Central memory CD8-positive, alpha-beta T cell (primary cell): ENCODE results near the gene C19orf67.

Experiments
- ATAC-seq: fragments of 150-1000 bp; cut with Tn5 transposase; replicated peaks from 2 replicates; pipeline ENCODE4 v1.10.0; 2022; ENCODE audit warnings: mild to moderate bottlenecking, moderate FRiP score, moderate number of reproducible peaks; ENCODE audit not compliant: poor library complexity, severe bottlenecking; ENCODE audit errors: extremely low read depth
- DNase-seq, 2 donors: peaks; one replicate each; pipeline ENCODE4 v3.0.0; 2021; ENCODE audit warnings: low spot score in 2 of 2
- H3K27ac Mint-ChIP-seq: one replicate; pipeline ENCODE4 v1.8.0; 2022; ENCODE audit warnings: low read depth, mild to moderate bottlenecking, moderate library complexity, mixed read lengths
- H3K27me3 Mint-ChIP-seq: one replicate; pipeline ENCODE4 v1.8.0; 2022; ENCODE audit warnings: mixed read lengths
- H3K36me3 Mint-ChIP-seq: one replicate; pipeline ENCODE4 v1.8.0; 2022; ENCODE audit warnings: mild to moderate bottlenecking, moderate library complexity, mixed read lengths; ENCODE audit not compliant: insufficient read depth
- H3K4me1 Mint-ChIP-seq: one replicate; pipeline ENCODE4 v1.8.0; 2022; ENCODE audit warnings: mixed read lengths
- H3K4me3 Mint-ChIP-seq: one replicate; pipeline ENCODE4 v1.8.0; 2022; ENCODE audit warnings: mild to moderate bottlenecking, moderate library complexity, mixed read lengths
- H3K9me3 Mint-ChIP-seq: one replicate; pipeline ENCODE4 v1.8.0; 2022; ENCODE audit warnings: mixed read lengths

The C19orf67 gene

DNA sequence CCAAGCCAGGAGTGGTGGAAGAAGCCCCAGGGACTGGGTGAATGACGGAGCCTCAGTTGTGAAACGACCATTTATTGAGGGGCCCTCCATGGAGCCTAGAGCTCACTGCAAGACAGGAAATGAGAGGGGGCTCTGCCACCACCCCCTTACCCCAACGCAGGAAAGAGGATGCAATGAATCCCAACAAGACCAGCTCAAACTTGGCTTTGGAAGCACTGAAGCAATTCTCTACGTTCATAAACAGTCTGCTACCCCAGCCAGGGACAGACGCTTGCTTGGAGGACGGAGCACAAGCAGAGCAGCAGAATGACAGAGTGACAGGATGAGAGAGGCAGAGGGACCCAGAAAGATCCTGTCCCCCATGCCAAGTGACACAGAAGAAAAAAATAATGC is 30.9 kb upstream of the C19orf67 start:
- peaks cover 5% of the 10 kb centered on the region for H3K36me3 Mint-ChIP-seq
- H3K27ac Mint-ChIP-seq, result peak overlapping the region; percentile 84
- DNase-seq, result no peak
- no peaks in the 10 kb centered on the region for H3K27me3 Mint-ChIP-seq
- peaks cover 38% of the 10 kb centered on the region for H3K4me1 Mint-ChIP-seq
- no peak for ATAC-seq
- peak overlapping the region; percentile 90 for H3K4me3 Mint-ChIP-seq
- H3K9me3 Mint-ChIP-seq, result no peaks in the 10 kb centered on the region

DNA sequence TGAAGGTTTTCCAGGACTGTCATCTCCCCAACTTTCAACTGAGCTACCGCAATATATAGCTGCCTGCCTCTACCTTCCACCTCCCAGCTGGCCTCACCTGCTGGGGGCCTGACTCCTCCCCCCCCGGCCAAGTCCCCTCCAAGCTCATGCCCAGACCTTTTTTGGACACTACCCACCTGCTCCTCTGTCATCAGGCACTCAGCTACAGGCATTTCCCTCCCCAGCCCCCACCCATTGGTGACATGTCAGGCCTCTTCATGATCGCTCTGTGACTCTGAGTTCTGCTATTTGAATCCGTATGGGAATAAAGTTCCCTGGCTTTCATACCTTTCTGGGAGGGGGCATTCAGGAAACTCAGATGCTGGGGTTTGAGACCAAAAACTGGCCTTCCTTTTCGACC is 30.2 kb upstream of the C19orf67 start:
- no peak for DNase-seq
- Mint-ChIP-seq H3K9me3 (no peaks in the 10 kb centered on the region), H3K27ac (no peak overlapping the region)

GRCh38 chr19:14114854-14115253 is 29.3 kb upstream of the C19orf67 start:
- Mint-ChIP-seq H3K36me3 (peaks cover 5% of the 10 kb centered on the region), H3K4me3 (no peak overlapping the region), H3K4me1 (peaks cover 38% of the 10 kb centered on the region), H3K27me3 (no peaks in the 10 kb centered on the region), H3K27ac (no peak overlapping the region), H3K9me3 (no peaks in the 10 kb centered on the region)
- no peak for ATAC-seq
- DNase-seq, result peak in 1 of 2 donors; percentile 25

More for the DNA sequence above, 30.2 kb upstream of the C19orf67 start:
- Mint-ChIP-seq H3K4me1 (peaks cover 38% of the 10 kb centered on the region), H3K27me3 (no peaks in the 10 kb centered on the region), H3K36me3 (peaks cover 5% of the 10 kb centered on the region), H3K4me3 (peak overlapping the region; percentile 90)
- no peak for ATAC-seq

DNA sequence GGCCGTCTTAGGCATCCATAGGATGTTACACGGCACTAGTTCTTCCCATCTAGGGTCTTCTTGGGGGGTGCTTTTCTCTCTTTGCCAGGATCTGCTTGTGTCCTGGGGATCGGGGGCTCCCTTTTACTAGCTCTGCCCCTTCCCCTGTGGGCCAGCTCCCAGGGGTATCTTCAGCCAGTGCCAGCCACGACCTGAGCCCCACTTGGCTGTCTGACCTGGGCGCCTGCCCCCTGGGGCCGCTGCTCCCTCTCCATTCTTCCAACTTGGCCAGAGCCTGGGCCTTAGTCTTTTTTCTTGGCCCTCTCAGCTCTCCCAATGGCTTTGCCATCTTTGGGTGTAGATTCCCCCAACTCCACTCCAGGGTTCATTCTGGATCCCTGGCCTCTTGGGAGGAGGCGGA is 28.9 kb upstream of the C19orf67 start:
- DNase-seq (no peak), ATAC-seq (no peak)
- H3K4me3 Mint-ChIP-seq, result no peak overlapping the region
- no peak overlapping the region for H3K27ac Mint-ChIP-seq
- no peaks in the 10 kb centered on the region for H3K27me3 Mint-ChIP-seq
- H3K9me3 Mint-ChIP-seq, result no peaks in the 10 kb centered on the region
- H3K4me1 Mint-ChIP-seq, result peaks cover 38% of the 10 kb centered on the region
- H3K36me3 Mint-ChIP-seq, result peaks cover 5% of the 10 kb centered on the region

DNA sequence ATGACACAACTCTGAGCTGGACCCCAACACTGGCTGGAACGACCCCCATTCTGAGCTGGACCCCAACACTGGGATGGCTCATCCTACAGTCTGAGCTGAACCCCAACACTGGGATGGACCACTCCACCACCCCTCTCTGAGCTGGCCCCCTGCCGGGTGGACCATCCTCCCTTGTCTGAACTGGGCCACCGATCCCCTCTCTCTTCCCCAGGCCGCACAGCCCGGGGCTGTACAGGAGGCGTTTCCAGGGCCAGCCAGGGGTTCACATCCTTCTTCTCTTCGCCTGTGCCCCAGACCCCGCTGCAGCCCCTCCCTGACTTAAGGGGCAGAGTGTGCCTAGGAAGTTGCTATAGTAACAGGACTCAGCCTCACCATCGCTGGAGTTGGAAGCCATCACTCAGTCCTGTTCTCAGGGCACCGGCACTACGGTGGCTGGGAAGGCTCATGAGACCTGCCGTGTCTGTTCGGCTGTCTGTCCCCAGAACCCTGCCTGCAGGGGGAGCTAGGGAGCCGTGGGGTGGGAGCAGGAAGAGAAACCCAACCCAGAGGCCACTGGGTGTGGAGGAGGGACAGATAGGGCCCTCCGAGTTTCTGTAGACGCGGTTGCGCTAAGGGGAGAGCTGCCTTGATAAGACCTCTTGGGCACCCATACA is 28.3 kb upstream of the C19orf67 start:
- H3K27me3 Mint-ChIP-seq, result no peaks in the 10 kb centered on the region
- H3K4me1 Mint-ChIP-seq, result peaks cover 34% of the 10 kb centered on the region
- H3K9me3 Mint-ChIP-seq, result no peaks in the 10 kb centered on the region
- H3K4me3 Mint-ChIP-seq, result no peak overlapping the region
- ATAC-seq, result no peak
- peak in 1 of 2 donors; percentile 18 for DNase-seq
- H3K36me3 Mint-ChIP-seq, result peaks cover 4% of the 10 kb centered on the region
- H3K27ac Mint-ChIP-seq, result peak overlapping the region; percentile 74

- Mint-ChIP-seq H3K36me3 (peaks cover 5% of the 10 kb centered on the region), H3K4me3 (no peak overlapping the region), H3K9me3 (no peaks in the 10 kb centered on the region), H3K27me3 (no peaks in the 10 kb centered on the region), H3K27ac (no peak overlapping the region), H3K4me1 (peaks cover 27% of the 10 kb centered on the region)
- ATAC-seq, result no peak
- no peak for DNase-seq
Observed at GRCh38 chr19:14112809-14113385, 27.3 kb upstream of the C19orf67 start.

DNA sequence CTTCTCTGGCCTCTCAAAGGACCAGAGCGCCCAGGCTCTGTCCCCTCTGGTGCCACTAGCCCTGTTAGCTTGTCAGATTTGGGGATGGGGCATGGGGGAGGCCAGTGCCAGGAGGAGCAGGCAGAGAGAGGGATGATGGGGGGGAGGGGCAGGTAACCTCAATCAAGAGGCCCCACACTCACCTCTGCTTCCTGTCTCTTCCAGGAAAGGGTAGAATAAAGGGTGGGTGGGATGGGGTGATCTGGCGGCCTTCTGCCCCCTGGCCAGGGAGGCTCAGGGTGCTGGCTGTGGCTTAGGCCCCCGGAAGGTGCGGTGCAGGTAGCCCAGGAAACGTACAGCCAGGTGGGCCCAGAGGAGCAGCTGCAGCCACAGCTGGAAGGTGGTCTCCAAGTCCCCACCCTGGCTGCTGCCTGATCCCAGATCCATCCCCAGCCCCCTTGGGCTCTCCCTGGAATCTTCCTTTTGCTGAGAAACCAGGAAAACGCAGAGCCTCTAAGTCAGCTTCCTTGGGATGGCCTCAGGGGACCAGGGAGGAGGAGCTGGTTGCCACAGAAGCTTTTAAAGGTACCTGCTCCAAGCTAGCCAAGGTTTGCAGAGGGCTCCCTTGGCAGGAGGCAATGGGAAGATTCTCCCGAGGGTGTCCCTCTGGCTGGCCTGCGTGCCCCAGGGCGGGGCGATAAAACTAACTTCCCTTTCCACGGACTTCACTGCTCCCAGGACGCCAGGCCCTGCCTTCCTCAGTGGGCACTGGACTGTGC is 26.6 kb upstream of the C19orf67 start:
- Mint-ChIP-seq H3K4me1 (peaks cover 27% of the 10 kb centered on the region), H3K27me3 (no peaks in the 10 kb centered on the region)
- no peak for DNase-seq

DNA sequence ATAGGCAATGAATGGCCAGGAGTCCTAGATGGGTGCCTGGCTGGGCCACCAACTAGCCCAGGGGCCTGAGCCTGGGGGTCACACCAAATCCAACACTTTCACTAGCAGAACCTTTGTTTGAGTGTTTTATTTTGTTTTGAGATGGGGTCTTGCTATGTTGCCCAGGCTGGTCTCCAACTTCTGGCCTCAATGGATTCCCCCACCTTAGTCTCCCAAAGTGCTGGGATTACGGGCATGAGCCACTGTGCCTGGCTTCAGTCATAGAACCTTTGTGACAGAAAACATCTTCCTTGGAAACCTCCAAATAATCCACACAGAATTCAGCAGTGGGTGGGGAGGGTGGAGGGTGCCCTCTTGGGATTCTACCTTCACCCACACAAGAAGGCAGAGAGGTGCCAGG is 25.9 kb upstream of the C19orf67 start:
- H3K27ac Mint-ChIP-seq, result no peak overlapping the region
- H3K4me3 Mint-ChIP-seq, result no peak overlapping the region
- peaks cover 4% of the 10 kb centered on the region for H3K36me3 Mint-ChIP-seq

More for the DNA sequence above, 26.6 kb upstream of the C19orf67 start:
- Mint-ChIP-seq H3K36me3 (peaks cover 4% of the 10 kb centered on the region), H3K9me3 (no peaks in the 10 kb centered on the region), H3K4me3 (no peak overlapping the region), H3K27ac (no peak overlapping the region)
- ATAC-seq, result no peak

GRCh38 chr19:14110650-14111049 is 25.1 kb upstream of the C19orf67 start:
- H3K27ac Mint-ChIP-seq, result peak overlapping the region; percentile 74
- no peak for DNase-seq

More for the DNA sequence above, 25.9 kb upstream of the C19orf67 start:
- peaks cover 21% of the 10 kb centered on the region for H3K4me1 Mint-ChIP-seq
- DNase-seq (no peak), ATAC-seq (no peak)
- no peaks in the 10 kb centered on the region for H3K9me3 Mint-ChIP-seq
- no peaks in the 10 kb centered on the region for H3K27me3 Mint-ChIP-seq

GRCh38 chr19:14107581-14108461 is 22.2 kb upstream of the C19orf67 start:
- Mint-ChIP-seq H3K27ac (no peak overlapping the region), H3K27me3 (no peaks in the 10 kb centered on the region), H3K4me3 (no peak overlapping the region), H3K4me1 (no peaks in the 10 kb centered on the region), H3K36me3 (peaks cover 13% of the 10 kb centered on the region), H3K9me3 (no peaks in the 10 kb centered on the region)
- no peak for DNase-seq
- ATAC-seq, result no peak

More at GRCh38 chr19:14110650-14111049, 25.1 kb upstream of the C19orf67 start:
- peaks cover 4% of the 10 kb centered on the region for H3K36me3 Mint-ChIP-seq
- H3K9me3 Mint-ChIP-seq, result no peaks in the 10 kb centered on the region
- H3K27me3 Mint-ChIP-seq, result no peaks in the 10 kb centered on the region
- H3K4me1 Mint-ChIP-seq, result peaks cover 13% of the 10 kb centered on the region
- no peak overlapping the region for H3K4me3 Mint-ChIP-seq
- no peak for ATAC-seq

- Mint-ChIP-seq H3K27me3 (no peaks in the 10 kb centered on the region), H3K9me3 (no peaks in the 10 kb centered on the region), H3K27ac (peak overlapping the region; percentile 67), H3K36me3 (peaks cover 13% of the 10 kb centered on the region), H3K4me3 (no peak overlapping the region), H3K4me1 (no peaks in the 10 kb centered on the region)
- no peak for DNase-seq
- no peak for ATAC-seq
Observed at GRCh38 chr19:14106840-14107239, 21.3 kb upstream of the C19orf67 start.

GRCh38 chr19:14105680-14106079 is 20.1 kb upstream of the C19orf67 start:
- Mint-ChIP-seq H3K27me3 (no peaks in the 10 kb centered on the region), H3K4me3 (no peak overlapping the region), H3K9me3 (no peaks in the 10 kb centered on the region), H3K36me3 (peaks cover 16% of the 10 kb centered on the region), H3K4me1 (no peaks in the 10 kb centered on the region), H3K27ac (no peak overlapping the region)
- ATAC-seq, result no peak
- no peak for DNase-seq
